Vagina (tissue), 2 donors: Measurements from ENCODE around the gene ELANE.

Experiments
- POLR2A ChIP-seq, 2 donors: fragments of 450-650 bp; IDR thresholded peaks; one replicate each; pipeline ENCODE4 v1.6.1; 2017; ENCODE audit warnings: antibody characterized with exemption in 2 of 2, mild to moderate bottlenecking in 2 of 2, moderate library complexity in 2 of 2
- TF ChIP-seq, protein P1 (sequence below), 3 experiments: fragments of 450-650 bp in 2 of 3; fragments of 200-600 bp in 1 of 3; sonication (generic) in 1 of 3; IDR thresholded peaks; one replicate each; pipeline ENCODE4 v1.5.1; 2017 to 2019; ENCODE audit warnings: antibody characterized with exemption in 3 of 3, mild to moderate bottlenecking in 2 of 3, moderate library complexity in 2 of 3

DNA sequence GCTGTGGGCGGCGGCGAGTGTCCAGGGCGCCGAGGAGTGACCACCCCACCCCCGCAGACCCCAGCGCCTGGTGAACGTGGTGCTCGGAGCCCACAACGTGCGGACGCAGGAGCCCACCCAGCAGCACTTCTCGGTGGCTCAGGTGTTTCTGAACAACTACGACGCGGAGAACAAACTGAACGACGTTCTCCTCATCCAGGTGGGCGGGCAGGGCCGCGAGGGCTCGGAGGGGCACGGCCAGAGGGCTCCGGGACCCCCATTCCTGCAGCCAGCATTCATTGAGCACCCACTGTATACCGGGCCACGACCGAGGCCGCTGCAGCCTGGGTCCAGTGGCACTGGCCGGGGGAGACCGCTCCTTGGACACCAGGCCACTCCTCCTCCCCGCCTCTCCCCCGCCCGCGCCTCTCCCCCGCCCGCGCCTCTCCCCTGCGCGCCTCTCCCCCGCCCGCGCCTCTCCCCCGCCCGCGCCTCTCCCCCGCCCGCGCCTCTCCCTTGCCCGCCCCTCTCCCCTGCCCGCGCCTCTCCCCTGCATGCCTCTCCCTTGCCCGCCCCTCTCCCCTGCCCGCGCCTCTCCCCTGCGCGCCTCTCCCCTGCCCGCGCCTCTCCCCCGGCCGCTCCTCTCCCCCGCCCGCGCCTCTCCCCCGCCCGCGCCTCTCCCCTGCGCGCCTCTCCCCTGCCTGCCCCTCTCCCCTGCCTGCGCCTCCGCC is 8.1 kb upstream of the ELANE start:
- TF ChIP-seq POLR2A (IDR thresholded peaks at IDR 0.05): no peak
- TF ChIP-seq, protein P1, sequence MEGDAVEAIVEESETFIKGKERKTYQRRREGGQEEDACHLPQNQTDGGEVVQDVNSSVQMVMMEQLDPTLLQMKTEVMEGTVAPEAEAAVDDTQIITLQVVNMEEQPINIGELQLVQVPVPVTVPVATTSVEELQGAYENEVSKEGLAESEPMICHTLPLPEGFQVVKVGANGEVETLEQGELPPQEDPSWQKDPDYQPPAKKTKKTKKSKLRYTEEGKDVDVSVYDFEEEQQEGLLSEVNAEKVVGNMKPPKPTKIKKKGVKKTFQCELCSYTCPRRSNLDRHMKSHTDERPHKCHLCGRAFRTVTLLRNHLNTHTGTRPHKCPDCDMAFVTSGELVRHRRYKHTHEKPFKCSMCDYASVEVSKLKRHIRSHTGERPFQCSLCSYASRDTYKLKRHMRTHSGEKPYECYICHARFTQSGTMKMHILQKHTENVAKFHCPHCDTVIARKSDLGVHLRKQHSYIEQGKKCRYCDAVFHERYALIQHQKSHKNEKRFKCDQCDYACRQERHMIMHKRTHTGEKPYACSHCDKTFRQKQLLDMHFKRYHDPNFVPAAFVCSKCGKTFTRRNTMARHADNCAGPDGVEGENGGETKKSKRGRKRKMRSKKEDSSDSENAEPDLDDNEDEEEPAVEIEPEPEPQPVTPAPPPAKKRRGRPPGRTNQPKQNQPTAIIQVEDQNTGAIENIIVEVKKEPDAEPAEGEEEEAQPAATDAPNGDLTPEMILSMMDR (IDR thresholded peaks at IDR 0.05): no peak
